Heart right ventricle (tissue), 16 donors: ENCODE data around the gene HS3ST1. TPM values are rescaled to one million over a fixed set of nuclear protein-coding genes. Genes with fewer than 3 reads are reported as not detected.

Experiments used
- ATAC-seq, 8 donors: fragments of 200-7000 bp; cut with Tn5 transposase; one replicate each; pipeline ENCODE4 v1.9.1; 2020; ENCODE audit warnings: mild to moderate bottlenecking in 8 of 8, moderate library complexity in 8 of 8, moderate number of reproducible peaks in 1 of 8
- DNase-seq, 2 donors: peaks; one replicate each; pipeline ENCODE4 v3.0.0-alpha.2; 2020
- H3K27ac ChIP-seq, 10 donors: fragments of 200-600 bp; sonication (generic) in 2 of 10; one replicate each; pipeline versions ENCODE4 v1.5.0 to v1.8.0; 2020 to 2022; ENCODE audit warnings: mild to moderate bottlenecking in 3 of 10
- H3K27me3 ChIP-seq, 7 donors: fragments of 200-600 bp; one replicate each; pipeline ENCODE4 v1.8.0; 2021 to 2022; ENCODE audit warnings: mild to moderate bottlenecking in 2 of 7
- H3K36me3 ChIP-seq, 9 donors: fragments of 200-600 bp; sonication (generic) in 1 of 9; one replicate each; pipeline versions ENCODE4 v1.5.0 to v1.8.0; 2020 to 2022; ENCODE audit warnings: mild to moderate bottlenecking in 2 of 9
- H3K4me1 ChIP-seq, 9 donors: fragments of 200-600 bp; sonication (generic) in 1 of 9; one replicate each; pipeline versions ENCODE4 v1.5.0 to v1.8.0; 2020 to 2022; ENCODE audit warnings: mild to moderate bottlenecking in 4 of 9
- H3K4me3 ChIP-seq, 10 donors: fragments of 200-600 bp; sonication (generic) in 2 of 10; one replicate each; pipeline versions ENCODE4 v1.5.0 to v1.8.0; 2020 to 2022; ENCODE audit warnings: mild to moderate bottlenecking in 7 of 10, moderate library complexity in 2 of 10
- H3K9me3 ChIP-seq, 11 donors: fragments of 200-600 bp in 10 of 11; sonication (generic) in 2 of 11; one replicate each; pipeline versions ENCODE4 v1.5.0 to v1.8.0; 2013 to 2022; ENCODE audit warnings: mild to moderate bottlenecking in 2 of 11, control low read depth in 1 of 11, moderate library complexity in 1 of 11
- WGBS, 2 donors: extraction: QIAGEN DNeasy Blood & Tissue Kit; methylation state at CpG; one replicate each; pipeline ENCODE4 v1.1.7; 2013; ENCODE audit warnings: inconsistent platforms in 1 of 2; 5-methylcytosine and 5-hydroxymethylcytosine counted together
- intact Hi-C, 10 donors: fragments of 100-400 bp; cut with DNase I; formaldehyde crosslinking; loops; one replicate each; pipeline versions ENCODE4 v1.11.1 to v1.14.2; 2022
- polyA plus RNA-seq, 2 donors: library from polyadenylated mRNA; stranded (reverse); fragments of 200-250 nt; gene quantifications; one replicate each; pipeline ENCODE4 v1.2.3, GENCODE V29; 2013
- total RNA-seq, 10 donors: library from RNA; stranded (reverse); fragmentation: NEBNext Ultra II Directional in 3 of 10; extraction: Animal tissue kit (Norgen Biotek cat#: 25700) in 3 of 10; gene quantifications; one replicate each; pipeline versions ENCODE4 v1.2.1 to v1.2.4, GENCODE V29; 2021 to 2023
- TF ChIP-seq, protein P1 (sequence below), 9 donors: fragments of 200-600 bp; sonication (generic) in 2 of 9; IDR thresholded peaks; one replicate each; pipeline versions ENCODE4 v1.5.0 to v1.8.0; 2021 to 2022; ENCODE audit warnings: antibody characterized with exemption in 9 of 9, mild to moderate bottlenecking in 5 of 9, moderate library complexity in 1 of 9
- donor health status: Arrhythmogenic right ventricular cardiomyopathy.
- donor health status: ischemic (EF 13 %, LVEDD 7.1; RV severe dilation, severe dysfunction).
- donor health status: healthy with polysubstance abuse.
- donor health status: DM: no; HTN: yes; CAD: no.
- donor health status: DM: no; HTN: no; CAD: no.
- donor health status: ischemic (EF 25% LVEDD 6.9; RV normal size, moderate dysfunction).
- donor health status: ischemic (EF 25% LVEDD 5.7; RV mildly dilated, moderate dysfunction).
- donor health status: healthy.
- donor health status: DM: yes; HTN: yes; CAD: no.
- donor health status: Ischemic cardiomyopathy.
- donor health status: ischemic (EF 35%, LVEDD 5.7; RV mildly dilated, moderate dysfunction).
- donor health status: nonischemic (EF 11% LVEDD 7.7; RV severe dilation, severe dysfunction).
- donor health status: DM: yes; HTN: yes; CAD: no.
- donor health status: PGD.
- donor health status: ischemic (EF 29% LVEDD 5.4; RV normal size, mild dysfunction).
- donor health status: nonischemic (EF 23%, LVEDD 6.1; RV moderate dilation, normal function).

Gene HS3ST1
- total and polyA plus RNA-seq, 12 donors, result 0.27 to 2.1 (median 1.1) TPM

- Histone ChIP-seq H3K27me3 (peaks cover 0 to 5% (median 0%) of the 10 kb centered on the region in 7 donors), H3K4me3 (no peak overlapping the region), H3K27ac (no peak overlapping the region), H3K36me3 (no peaks in the 10 kb centered on the region), H3K4me1 (no peaks in the 10 kb centered on the region), H3K9me3 (no peaks in the 10 kb centered on the region)
- ATAC-seq, result no peak
- 82 to 83% methylated on average over 8 of the region's 8 CpGs for WGBS, 2 donors
- intact Hi-C loops, result loop anchor here in 1 of 10 donors (5.0 kb wide), 1 partner anchor 306 kb away; no protein-coding TSS in a partner anchor
- TF ChIP-seq, protein P1, sequence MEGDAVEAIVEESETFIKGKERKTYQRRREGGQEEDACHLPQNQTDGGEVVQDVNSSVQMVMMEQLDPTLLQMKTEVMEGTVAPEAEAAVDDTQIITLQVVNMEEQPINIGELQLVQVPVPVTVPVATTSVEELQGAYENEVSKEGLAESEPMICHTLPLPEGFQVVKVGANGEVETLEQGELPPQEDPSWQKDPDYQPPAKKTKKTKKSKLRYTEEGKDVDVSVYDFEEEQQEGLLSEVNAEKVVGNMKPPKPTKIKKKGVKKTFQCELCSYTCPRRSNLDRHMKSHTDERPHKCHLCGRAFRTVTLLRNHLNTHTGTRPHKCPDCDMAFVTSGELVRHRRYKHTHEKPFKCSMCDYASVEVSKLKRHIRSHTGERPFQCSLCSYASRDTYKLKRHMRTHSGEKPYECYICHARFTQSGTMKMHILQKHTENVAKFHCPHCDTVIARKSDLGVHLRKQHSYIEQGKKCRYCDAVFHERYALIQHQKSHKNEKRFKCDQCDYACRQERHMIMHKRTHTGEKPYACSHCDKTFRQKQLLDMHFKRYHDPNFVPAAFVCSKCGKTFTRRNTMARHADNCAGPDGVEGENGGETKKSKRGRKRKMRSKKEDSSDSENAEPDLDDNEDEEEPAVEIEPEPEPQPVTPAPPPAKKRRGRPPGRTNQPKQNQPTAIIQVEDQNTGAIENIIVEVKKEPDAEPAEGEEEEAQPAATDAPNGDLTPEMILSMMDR (IDR thresholded peaks at IDR 0.05), result no peak
- DNase-seq, result no peak
Observed at GRCh38 chr4:11416071-11416766, 12.5 kb downstream of the HS3ST1 start.

DNA sequence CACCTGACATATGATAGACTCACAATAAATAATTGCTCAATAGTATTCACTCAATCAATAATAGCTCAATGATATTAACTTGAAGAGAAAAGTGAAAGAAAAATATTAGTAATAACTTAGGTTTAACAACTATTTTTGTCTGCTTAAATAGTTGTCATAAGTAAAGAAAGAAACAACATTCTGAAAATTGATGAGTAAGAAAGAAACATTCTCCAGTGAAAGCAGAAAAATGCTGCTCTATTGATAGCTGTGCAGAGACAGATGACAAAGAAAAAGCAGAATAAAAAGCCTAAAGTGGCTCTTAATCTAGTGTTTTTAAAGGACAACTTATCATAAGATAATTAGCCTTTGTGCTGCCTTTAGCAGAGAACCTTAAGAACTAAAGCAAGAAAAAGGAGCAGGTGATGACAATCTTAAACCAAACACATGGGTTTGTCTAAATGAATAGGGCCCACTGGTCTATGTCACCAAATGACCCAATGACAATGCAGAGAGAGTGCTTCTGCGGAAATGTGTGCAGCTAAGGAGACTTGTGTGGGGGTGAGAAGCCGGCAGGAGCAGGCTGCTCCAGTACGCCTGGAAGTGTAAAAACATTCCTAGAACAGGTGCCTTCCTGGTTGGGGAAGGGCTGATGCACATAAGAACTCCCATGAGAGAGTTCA lies 13.2 kb downstream of the HS3ST1 start:
- ATAC-seq, result no peak
- Histone ChIP-seq H3K4me1 (no peaks in the 10 kb centered on the region), H3K4me3 (no peak overlapping the region), H3K9me3 (no peaks in the 10 kb centered on the region), H3K27me3 (peaks cover 0 to 5% (median 0%) of the 10 kb centered on the region in 7 donors), H3K27ac (no peak overlapping the region), H3K36me3 (no peaks in the 10 kb centered on the region)
- no peak for DNase-seq
- WGBS, 2 donors, result 83 to 86% methylated on average over 3 of the region's 3 CpGs
- intact Hi-C loops, result loop anchor here in 1 of 10 donors (5.0 kb wide), 1 partner anchor 307 kb away; no protein-coding TSS in a partner anchor
- TF ChIP-seq, protein P1 (IDR thresholded peaks at IDR 0.05), result no peak

GRCh38 chr4:11412211-11412610 lies 16.5 kb downstream of the HS3ST1 start:
- ATAC-seq (no peak), DNase-seq (no peak)
- H3K4me3 ChIP-seq, result no peak overlapping the region
- H3K4me1 ChIP-seq, result no peaks in the 10 kb centered on the region
- no peak overlapping the region for H3K27ac ChIP-seq
- WGBS, 2 donors, result 94 to 96% methylated on average over 4 of the region's 4 CpGs
- H3K9me3 ChIP-seq, result no peaks in the 10 kb centered on the region
- TF ChIP-seq, protein P1 (IDR thresholded peaks at IDR 0.05), result no peak
- H3K27me3 ChIP-seq, result peaks cover 0 to 5% (median 0%) of the 10 kb centered on the region in 7 donors
- no peaks in the 10 kb centered on the region for H3K36me3 ChIP-seq
- intact Hi-C loops, result no loop called here

GRCh38 chr4:11409632-11410031 lies 19.1 kb downstream of the HS3ST1 start:
- TF ChIP-seq, protein P1 (IDR thresholded peaks at IDR 0.05), result no peak
- DNase-seq (no peak), ATAC-seq (no peak)
- no peak overlapping the region for H3K4me3 ChIP-seq
- 63 to 80% methylated on average over 1 of the region's 1 CpG for WGBS, 2 donors
- no peaks in the 10 kb centered on the region for H3K9me3 ChIP-seq
- H3K36me3 ChIP-seq, result no peaks in the 10 kb centered on the region
- H3K27me3 ChIP-seq, result no peaks in the 10 kb centered on the region
- H3K4me1 ChIP-seq, result peaks cover 0 to 6% (median 0%) of the 10 kb centered on the region in 9 donors
- intact Hi-C loops, result no loop called here
- no peak overlapping the region for H3K27ac ChIP-seq
